Type B pancreatic cell (in vitro differentiated cells): ENCODE results near the gene CEBPG. TPM values are rescaled to one million over a fixed set of nuclear protein-coding genes. Genes with fewer than 3 reads are reported as not detected.

Source experiments
- DNase-seq: peaks from one replicate; pipeline ENCODE4 v3.0.0; 2021; ENCODE audit warnings: mixed read lengths; ENCODE audit not compliant: unreplicated experiment; ENCODE audit errors: extremely low spot score
- H3K27ac Mint-ChIP-seq: 2 replicates; pipeline ENCODE4 v1.8.0; 2021; ENCODE audit warnings: mild to moderate bottlenecking, mixed read lengths
- H3K27me3 Mint-ChIP-seq: 2 replicates; pipeline ENCODE4 v1.8.0; 2021; ENCODE audit warnings: mixed read lengths
- H3K36me3 Mint-ChIP-seq: 2 replicates; pipeline ENCODE4 v1.8.0; 2021; ENCODE audit warnings: mixed read lengths
- H3K4me1 Mint-ChIP-seq: one replicate; pipeline ENCODE4 v1.8.0; 2021; ENCODE audit warnings: mixed read lengths; ENCODE audit not compliant: unreplicated experiment
- H3K4me3 Mint-ChIP-seq: 2 replicates; pipeline ENCODE4 v1.8.0; 2021; ENCODE audit warnings: mild to moderate bottlenecking, mixed read lengths
- H3K9me3 Mint-ChIP-seq: 2 replicates; pipeline ENCODE4 v1.8.0; 2021; ENCODE audit warnings: mixed read lengths
- CTCF ChIP-seq: fragments of 200-600 bp; sonication (generic); conservative IDR thresholded peaks from 2 replicates; pipeline ENCODE4 v1.5.0; 2021; ENCODE audit warnings: antibody characterized with exemption, mild to moderate bottlenecking
- total RNA-seq: library from RNA; stranded (reverse); gene quantifications from 2 replicates; pipeline ENCODE4 v1.2.1, GENCODE V29; 2021; ENCODE audit warnings: low replicate concordance

Gene CEBPG
- total RNA-seq, 1 donor from 2014 or later: 30.1 TPM

- H3K27me3 Mint-ChIP-seq: no peaks in the 10 kb centered on the region
- H3K4me1 Mint-ChIP-seq: no peaks in the 10 kb centered on the region
- no peak for TF ChIP-seq CTCF
- H3K9me3 Mint-ChIP-seq: no peaks in the 10 kb centered on the region
- DNase-seq: no peak
- H3K36me3 Mint-ChIP-seq: no peaks in the 10 kb centered on the region
- no peak overlapping the region for H3K4me3 Mint-ChIP-seq
- no peak overlapping the region for H3K27ac Mint-ChIP-seq
Observed at GRCh38 chr19:33332248-33332647, 41.3 kb upstream of the CEBPG start.

- DNase-seq: no peak
- Mint-ChIP-seq H3K36me3 (no peaks in the 10 kb centered on the region), H3K4me3 (no peak overlapping the region), H3K27ac (no peak overlapping the region), H3K27me3 (peaks cover 5% of the 10 kb centered on the region), H3K4me1 (no peaks in the 10 kb centered on the region), H3K9me3 (no peaks in the 10 kb centered on the region)
- TF ChIP-seq CTCF: no peak
Observed at GRCh38 chr19:33333151-33333550, 40.4 kb upstream of the CEBPG start.

- H3K9me3 Mint-ChIP-seq: no peaks in the 10 kb centered on the region
Observed at GRCh38 chr19:33333642-33334041, 39.9 kb upstream of the CEBPG start.

GRCh38 chr19:33334271-33334670 is 39.2 kb upstream of the CEBPG start:
- no peaks in the 10 kb centered on the region for H3K4me1 Mint-ChIP-seq
- no peak overlapping the region for H3K27ac Mint-ChIP-seq
- H3K27me3 Mint-ChIP-seq: peaks cover 13% of the 10 kb centered on the region
- H3K36me3 Mint-ChIP-seq: no peaks in the 10 kb centered on the region
- no peak for TF ChIP-seq CTCF
- no peaks in the 10 kb centered on the region for H3K9me3 Mint-ChIP-seq
- H3K4me3 Mint-ChIP-seq: no peak overlapping the region
- DNase-seq: no peak

More at GRCh38 chr19:33333642-33334041, 39.9 kb upstream of the CEBPG start:
- peaks cover 7% of the 10 kb centered on the region for H3K27me3 Mint-ChIP-seq
- DNase-seq: no peak
- no peak for TF ChIP-seq CTCF
- H3K36me3 Mint-ChIP-seq: no peaks in the 10 kb centered on the region
- H3K4me1 Mint-ChIP-seq: no peaks in the 10 kb centered on the region
- H3K27ac Mint-ChIP-seq: no peak overlapping the region
- no peak overlapping the region for H3K4me3 Mint-ChIP-seq

GRCh38 chr19:33335446-33335845 is 38.1 kb upstream of the CEBPG start:
- H3K27me3 Mint-ChIP-seq: peaks cover 20% of the 10 kb centered on the region
- no peak overlapping the region for H3K4me3 Mint-ChIP-seq
- H3K27ac Mint-ChIP-seq: no peak overlapping the region
- H3K4me1 Mint-ChIP-seq: no peaks in the 10 kb centered on the region
- DNase-seq: no peak
- no peaks in the 10 kb centered on the region for H3K36me3 Mint-ChIP-seq
- no peaks in the 10 kb centered on the region for H3K9me3 Mint-ChIP-seq
- no peak for TF ChIP-seq CTCF
